ENCODE measurements around the gene SHISAL1.

DNA sequence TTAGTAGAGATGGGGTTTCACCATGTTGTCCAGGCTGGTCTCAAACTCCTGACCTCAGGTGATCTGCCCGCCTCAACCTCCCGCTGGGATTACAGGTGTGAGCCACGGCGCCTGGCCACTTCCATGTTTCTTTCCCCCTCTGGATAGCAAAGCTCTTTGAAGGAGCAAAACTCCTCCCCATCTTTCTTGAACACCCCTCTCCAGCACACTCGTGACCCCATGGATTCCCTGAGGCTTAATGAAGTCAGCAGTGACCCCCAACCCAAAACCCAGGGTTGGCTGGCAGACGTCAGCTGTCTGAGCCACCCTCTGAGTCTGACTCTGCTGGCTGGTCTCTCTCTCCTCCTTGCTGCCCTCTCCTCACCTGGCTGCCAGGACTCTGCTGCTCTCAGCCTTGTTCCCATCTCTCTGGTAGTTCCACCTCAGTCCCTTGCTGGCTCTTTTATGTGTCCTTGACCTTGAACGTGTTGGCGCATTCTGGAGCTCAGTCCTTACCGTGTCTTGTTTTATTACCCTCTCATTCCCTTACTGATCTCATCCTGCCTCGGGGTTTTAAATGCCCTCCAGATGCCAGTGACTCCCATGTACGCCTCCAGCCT lies 87.6 kb downstream of the SHISAL1 start:
- TF ChIP-seq, protein P1, sequence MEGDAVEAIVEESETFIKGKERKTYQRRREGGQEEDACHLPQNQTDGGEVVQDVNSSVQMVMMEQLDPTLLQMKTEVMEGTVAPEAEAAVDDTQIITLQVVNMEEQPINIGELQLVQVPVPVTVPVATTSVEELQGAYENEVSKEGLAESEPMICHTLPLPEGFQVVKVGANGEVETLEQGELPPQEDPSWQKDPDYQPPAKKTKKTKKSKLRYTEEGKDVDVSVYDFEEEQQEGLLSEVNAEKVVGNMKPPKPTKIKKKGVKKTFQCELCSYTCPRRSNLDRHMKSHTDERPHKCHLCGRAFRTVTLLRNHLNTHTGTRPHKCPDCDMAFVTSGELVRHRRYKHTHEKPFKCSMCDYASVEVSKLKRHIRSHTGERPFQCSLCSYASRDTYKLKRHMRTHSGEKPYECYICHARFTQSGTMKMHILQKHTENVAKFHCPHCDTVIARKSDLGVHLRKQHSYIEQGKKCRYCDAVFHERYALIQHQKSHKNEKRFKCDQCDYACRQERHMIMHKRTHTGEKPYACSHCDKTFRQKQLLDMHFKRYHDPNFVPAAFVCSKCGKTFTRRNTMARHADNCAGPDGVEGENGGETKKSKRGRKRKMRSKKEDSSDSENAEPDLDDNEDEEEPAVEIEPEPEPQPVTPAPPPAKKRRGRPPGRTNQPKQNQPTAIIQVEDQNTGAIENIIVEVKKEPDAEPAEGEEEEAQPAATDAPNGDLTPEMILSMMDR (IDR thresholded peaks at IDR 0.05), result no peak
- TF ChIP-seq EZH2 (IDR thresholded peaks at IDR 0.05; ENCODE audit: borderline replicate concordance, insufficient read depth, low read depth, low read length, poor library complexity, severe bottlenecking), result no peak
